Measurements from ENCODE around the gene HTR3D.

GRCh38 chr3:184052767-184053166, 21.2 kb downstream of the HTR3D start, which contains the start of gene HTR3C:
- TF ChIP-seq POLR2A (IDR thresholded peaks at IDR 0.05; ENCODE audit: low read depth, low read length) = no peak
- no peak for TF ChIP-seq POLR2AphosphoS5 (IDR thresholded peaks at IDR 0.05; ENCODE audit: low read depth, low read length)

All from GM12892 (cell line).